ENCODE results near the gene WHRN. TPM values are rescaled to one million over a fixed set of nuclear protein-coding genes. Genes with fewer than 3 reads are reported as not detected.

The WHRN gene
- total RNA-seq, 1 donor from 2014 or later: 9.1 TPM

- Histone ChIP-seq H3K27me3 (no peaks in the 10 kb centered on the region), H3K4me3 (no peak overlapping the region), H3K9me3 (no peaks in the 10 kb centered on the region), H3K27ac (peak overlapping the region; percentile 30), H3K36me3 (peaks cover 0 to 29% of the 10 kb centered on the region in 2 donors), H3K4me1 (peaks cover 40% of the 10 kb centered on the region)
- TF ChIP-seq POLR2A (IDR thresholded peaks at IDR 0.05) (no peak), CTCF (IDR thresholded peaks at IDR 0.05) (no peak), POLR2AphosphoS5 (IDR thresholded peaks at IDR 0.05; ENCODE audit: insufficient read depth in 1 of 2, low read depth in 1 of 2) (no peak)
- intact Hi-C loops (cut with DNase I): no loop called here
- no peak for DNase-seq (ENCODE audit: extremely low spot score in 2 of 2)
These were observed 126.4 kb downstream of the WHRN start for GRCh38 chr9:114378883-114379282.

GRCh38 chr9:114378016-114378415 is 127.3 kb downstream of the WHRN start:
- no peaks in the 10 kb centered on the region for H3K27me3 ChIP-seq
- peak overlapping the region; percentile 45 for H3K27ac ChIP-seq
- peaks cover 0 to 29% of the 10 kb centered on the region in 2 donors for H3K36me3 ChIP-seq
- H3K9me3 ChIP-seq: no peaks in the 10 kb centered on the region
- intact Hi-C loops (cut with DNase I): no loop called here
- peaks cover 36% of the 10 kb centered on the region for H3K4me1 ChIP-seq
- TF ChIP-seq POLR2A (IDR thresholded peaks at IDR 0.05) (no peak), POLR2AphosphoS5 (IDR thresholded peaks at IDR 0.05; ENCODE audit: insufficient read depth in 1 of 2, low read depth in 1 of 2) (no peak), CTCF (IDR thresholded peaks at IDR 0.05) (no peak)
- no peak overlapping the region for H3K4me3 ChIP-seq
- no peak for DNase-seq (ENCODE audit: extremely low spot score in 2 of 2)

- intact Hi-C loops (cut with DNase I): no loop called here
- TF ChIP-seq POLR2AphosphoS5 (IDR thresholded peaks at IDR 0.05; ENCODE audit: insufficient read depth in 1 of 2, low read depth in 1 of 2) (no peak), POLR2A (IDR thresholded peaks at IDR 0.05) (no peak), CTCF (IDR thresholded peaks at IDR 0.05) (no peak)
- H3K36me3 ChIP-seq: peaks cover 0 to 29% of the 10 kb centered on the region in 2 donors
- no peaks in the 10 kb centered on the region for H3K9me3 ChIP-seq
- DNase-seq (ENCODE audit: extremely low spot score in 2 of 2): no peak
- H3K4me1 ChIP-seq: peaks cover 36% of the 10 kb centered on the region
- no peaks in the 10 kb centered on the region for H3K27me3 ChIP-seq
- H3K4me3 ChIP-seq: no peak overlapping the region
- H3K27ac ChIP-seq: peak overlapping the region; percentile 45
These were observed 128.5 kb downstream of the WHRN start for GRCh38 chr9:114376586-114377445.

- Histone ChIP-seq H3K27ac (peak overlapping the region; percentile 45), H3K9me3 (no peaks in the 10 kb centered on the region), H3K4me1 (peaks cover 46% of the 10 kb centered on the region), H3K4me3 (no peak overlapping the region), H3K27me3 (no peaks in the 10 kb centered on the region), H3K36me3 (peaks cover 0 to 32% of the 10 kb centered on the region in 2 donors)
- TF ChIP-seq POLR2AphosphoS5 (IDR thresholded peaks at IDR 0.05; ENCODE audit: insufficient read depth in 1 of 2, low read depth in 1 of 2) (no peak), CTCF (IDR thresholded peaks at IDR 0.05) (no peak), POLR2A (IDR thresholded peaks at IDR 0.05) (no peak)
- intact Hi-C loops (cut with DNase I): no loop called here
- DNase-seq (ENCODE audit: extremely low spot score in 2 of 2): no peak
These were observed 129.7 kb downstream of the WHRN start for GRCh38 chr9:114375386-114376175.
